H9 (cell line): ENCODE data around the gene NEURL1B. TPM values are rescaled to one million over a fixed set of nuclear protein-coding genes. Genes with fewer than 3 reads are reported as not detected.

Experiments
- DNase-seq: peaks from one replicate; pipeline ENCODE4 v3.0.0-alpha.2; 2017
- H2AFZ ChIP-seq: one replicate; pipeline ENCODE4 v1.6.1; 2013; ENCODE audit warnings: mild to moderate bottlenecking, low read length, control low read depth, moderate library complexity
- H2AK5ac ChIP-seq: 2 replicates; pipeline ENCODE4 v1.6.1; 2013; ENCODE audit warnings: low read length, control low read depth, mixed read lengths; ENCODE audit not compliant: insufficient read length
- H2BK120ac ChIP-seq: one replicate; pipeline ENCODE4 v1.6.1; 2013; ENCODE audit warnings: low read depth, mild to moderate bottlenecking, low read length, control low read depth, inconsistent platforms; ENCODE audit not compliant: poor library complexity, severe bottlenecking
- H2BK12ac ChIP-seq: 2 replicates; pipeline ENCODE4 v1.6.1; 2013; ENCODE audit warnings: low read length, control low read depth, mixed read lengths, low read depth; ENCODE audit not compliant: insufficient read length
- H2BK15ac ChIP-seq: 2 replicates; pipeline ENCODE4 v1.6.1; 2013; ENCODE audit warnings: low read depth, low read length, control low read depth
- H2BK20ac ChIP-seq: one replicate; pipeline ENCODE4 v1.6.1; 2013; ENCODE audit warnings: low read depth, mild to moderate bottlenecking, low read length, control low read depth, inconsistent platforms; ENCODE audit not compliant: poor library complexity, severe bottlenecking
- H2BK5ac ChIP-seq: 2 replicates; pipeline ENCODE4 v1.6.1; 2013; ENCODE audit warnings: low read length, control low read depth, mixed read lengths; ENCODE audit not compliant: insufficient read length
- H3K14ac ChIP-seq: 2 replicates; pipeline ENCODE4 v1.6.1; 2013; ENCODE audit warnings: low read length, control low read depth; ENCODE audit not compliant: insufficient read depth
- H3K18ac ChIP-seq: 2 replicates; pipeline ENCODE4 v1.6.1; 2013; ENCODE audit warnings: low read depth, mild to moderate bottlenecking, mixed read lengths, low read length, control low read depth; ENCODE audit not compliant: insufficient read length
- H3K23ac ChIP-seq: 2 replicates; pipeline ENCODE4 v1.6.1; 2013; ENCODE audit warnings: low read length, control low read depth, mixed read lengths, low read depth; ENCODE audit not compliant: insufficient read length
- H3K23me2 ChIP-seq: 2 replicates; pipeline ENCODE4 v1.6.1; 2013; ENCODE audit warnings: low read depth, mild to moderate bottlenecking, mixed read lengths, low read length, control low read depth; ENCODE audit not compliant: insufficient read length, poor library complexity, severe bottlenecking
- H3K27ac ChIP-seq: 2 replicates; pipeline ENCODE4 v1.5.1; 2013; ENCODE audit warnings: low read length, control low read depth, mixed read lengths, low read depth; ENCODE audit not compliant: insufficient read length
- H3K27me3 ChIP-seq: 2 replicates; pipeline ENCODE4 v1.6.1; 2013; ENCODE audit warnings: low read length, control low read depth, inconsistent platforms; ENCODE audit not compliant: insufficient read depth
- H3K4ac ChIP-seq: 2 replicates; pipeline ENCODE4 v1.6.1; 2013; ENCODE audit warnings: low read depth, mild to moderate bottlenecking, control low read depth, inconsistent platforms, low read length, moderate library complexity
- H3K4me1 ChIP-seq: 2 replicates; pipeline ENCODE4 v1.6.1; 2013; ENCODE audit warnings: low read length, control low read depth, inconsistent platforms; ENCODE audit not compliant: insufficient read depth
- H3K4me2 ChIP-seq: 2 replicates; pipeline ENCODE4 v1.6.1; 2013; ENCODE audit warnings: low read length, control low read depth, mixed read lengths; ENCODE audit not compliant: insufficient read length, insufficient read depth
- H3K56ac ChIP-seq: 2 replicates; pipeline ENCODE4 v1.6.1; 2013; ENCODE audit warnings: low read depth, mild to moderate bottlenecking, mixed read lengths, low read length, control low read depth; ENCODE audit not compliant: insufficient read length
- H3K79me1 ChIP-seq: 2 replicates; pipeline ENCODE4 v1.6.1; 2013; ENCODE audit warnings: low read depth, mild to moderate bottlenecking, moderate library complexity, low read length, control low read depth, inconsistent platforms; ENCODE audit not compliant: insufficient read depth, poor library complexity, severe bottlenecking
- H3K79me2 ChIP-seq: 2 replicates; pipeline ENCODE4 v1.6.1; 2013; ENCODE audit warnings: low read length, control low read depth, inconsistent platforms; ENCODE audit not compliant: insufficient read depth
- H3K9ac ChIP-seq: 2 replicates; pipeline ENCODE4 v1.6.1; 2013; ENCODE audit warnings: low read length, control low read depth, mixed read lengths; ENCODE audit not compliant: insufficient read length; ENCODE audit errors: extremely low read depth
- H3K9me3 ChIP-seq: one replicate; pipeline ENCODE4 v1.6.1; 2013; ENCODE audit warnings: low read depth, low read length, inconsistent platforms; ENCODE audit not compliant: control insufficient read depth
- H3T11ph ChIP-seq: one replicate; pipeline ENCODE4 v1.6.1; 2013; ENCODE audit warnings: mild to moderate bottlenecking, low read length, control low read depth, inconsistent platforms
- H4K20me1 ChIP-seq: one replicate; pipeline ENCODE4 v1.6.1; 2013; ENCODE audit not compliant: control insufficient read depth, insufficient read length, insufficient read depth
- H4K5ac ChIP-seq: 2 replicates; pipeline ENCODE4 v1.6.1; 2013; ENCODE audit warnings: low read depth, mild to moderate bottlenecking, mixed read lengths, low read length, control low read depth; ENCODE audit not compliant: insufficient read length
- H4K8ac ChIP-seq: replicated peaks from 2 replicates; pipeline ENCODE4 v1.6.1; 2013; ENCODE audit warnings: low read length, control low read depth, mixed read lengths, low read depth; ENCODE audit not compliant: insufficient read length
- H4K91ac ChIP-seq: 2 replicates; pipeline ENCODE4 v1.6.1; 2013; ENCODE audit warnings: low read depth, mild to moderate bottlenecking, moderate library complexity, mixed read lengths, low read length, control low read depth; ENCODE audit not compliant: insufficient read length
- H3K27ac Mint-ChIP-seq, 3 experiments: 2 replicates in 2 of 3; 3 replicates in 1 of 3; pipeline ENCODE4 v1.8.0; 2020 to 2021; ENCODE audit warnings: mixed read lengths in 3 of 3, mild to moderate bottlenecking in 1 of 3, moderate library complexity in 1 of 3
- H3K27me3 Mint-ChIP-seq: 2 replicates; pipeline ENCODE4 v1.8.0; 2021; ENCODE audit warnings: low read depth, mild to moderate bottlenecking, moderate library complexity, mixed read lengths
- H3K36me3 Mint-ChIP-seq, 3 experiments: 2 replicates in 2 of 3; 3 replicates in 1 of 3; pipeline ENCODE4 v1.8.0; 2020 to 2021; ENCODE audit warnings: low read depth in 3 of 3, mixed read lengths in 3 of 3; ENCODE audit not compliant: insufficient read depth in 1 of 3
- H3K4me1 Mint-ChIP-seq, 2 experiments: 2 replicates each; pipeline ENCODE4 v1.8.0; 2020; ENCODE audit warnings: mixed read lengths in 2 of 2
- H3K4me3 Mint-ChIP-seq, 2 experiments: 2 replicates in 1 of 2; 3 replicates in 1 of 2; pipeline ENCODE4 v1.8.0; 2020 to 2021; ENCODE audit warnings: mild to moderate bottlenecking in 2 of 2, mixed read lengths in 2 of 2, moderate library complexity in 1 of 2
- H3K9me3 Mint-ChIP-seq, 2 experiments: 2 replicates in 1 of 2; 3 replicates in 1 of 2; pipeline ENCODE4 v1.8.0; 2020; ENCODE audit warnings: mild to moderate bottlenecking in 2 of 2, mixed read lengths in 2 of 2, moderate library complexity in 1 of 2
- WGBS: extraction: QIAGEN DNeasy Blood & Tissue Kit; methylation state at CpG from one replicate; pipeline ENCODE4 v1.1.7; 2013; ENCODE audit warnings: missing lambda C conversion rate, low lambda C conversion rate, mixed read lengths; ENCODE audit not compliant: insufficient read length; ENCODE audit errors: extremely low coverage; 5-methylcytosine and 5-hydroxymethylcytosine counted together
- total RNA-seq: library from RNA; stranded (reverse); gene quantifications from 2 replicates; pipeline ENCODE4 v1.2.1, GENCODE V29; 2021
- TF ChIP-seq, protein P1 (sequence below): fragments of 200-600 bp; sonication (generic); conservative IDR thresholded peaks from 3 replicates; pipeline ENCODE4 v1.8.0; 2021; ENCODE audit warnings: antibody characterized with exemption, mild to moderate bottlenecking

NEURL1B gene
- total RNA-seq, 1 experiment from 2014 or later = 3.6 TPM

DNA sequence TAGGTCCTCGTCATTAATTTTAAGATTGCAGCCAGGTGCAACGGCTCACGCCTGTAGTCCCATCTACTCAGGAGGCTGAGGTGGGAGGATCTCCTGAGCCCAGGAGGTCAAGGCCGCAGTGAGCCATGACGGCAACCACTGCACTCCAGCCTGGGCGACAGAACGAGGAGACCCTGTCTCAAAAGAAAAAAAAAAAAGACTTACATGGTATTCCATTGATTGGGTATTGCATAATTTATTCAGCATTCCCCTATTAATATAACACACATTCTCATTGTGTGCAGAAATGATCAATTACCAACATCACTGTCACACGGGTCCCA is 67.1 kb downstream of the NEURL1B start:
- Mint-ChIP-seq H3K9me3 (no peaks in the 10 kb centered on the region; a peak in 1 of 5 replicates), H3K36me3 (no peaks in the 10 kb centered on the region), H3K4me1 (peaks cover 12 to 14% of the 10 kb centered on the region in 2 experiments), H3K27ac (no peak overlapping the region), H3K4me3 (no peak overlapping the region), H3K27me3 (peaks cover 46% of the 10 kb centered on the region)
- no peaks in the 10 kb centered on the region for H3K27me3 ChIP-seq
- H3K79me1 ChIP-seq = no peaks in the 10 kb centered on the region
- H2BK120ac ChIP-seq = no peak overlapping the region
- H3K18ac ChIP-seq = no peak overlapping the region
- no peak overlapping the region for H3T11ph ChIP-seq
- no peak overlapping the region for H3K23ac ChIP-seq
- no peak overlapping the region for H3K4me2 ChIP-seq
- no peak overlapping the region for H3K4ac ChIP-seq
- H4K8ac ChIP-seq = no peak overlapping the region
- no peak overlapping the region for H2BK15ac ChIP-seq
- no peaks in the 10 kb centered on the region for H3K9me3 ChIP-seq
- no peak for DNase-seq
- no peak overlapping the region for H2AK5ac ChIP-seq
- no peak overlapping the region for H2BK12ac ChIP-seq
- no CpG with 5 or more reads among the region's 8 CpGs for WGBS
- H2AFZ ChIP-seq = no peak overlapping the region
- H3K56ac ChIP-seq = no peak overlapping the region
- H3K9ac ChIP-seq = no peak overlapping the region
- no peak overlapping the region for H3K14ac ChIP-seq
- H3K27ac ChIP-seq = no peak overlapping the region
- no peak overlapping the region for H4K5ac ChIP-seq
- H4K20me1 ChIP-seq = no peaks in the 10 kb centered on the region
- H3K79me2 ChIP-seq = no peaks in the 10 kb centered on the region
- H3K23me2 ChIP-seq = no peaks in the 10 kb centered on the region
- no peak overlapping the region for H2BK20ac ChIP-seq
- no peak overlapping the region for H2BK5ac ChIP-seq
- H4K91ac ChIP-seq = no peak overlapping the region
- no peaks in the 10 kb centered on the region for H3K4me1 ChIP-seq
- TF ChIP-seq, protein P1, sequence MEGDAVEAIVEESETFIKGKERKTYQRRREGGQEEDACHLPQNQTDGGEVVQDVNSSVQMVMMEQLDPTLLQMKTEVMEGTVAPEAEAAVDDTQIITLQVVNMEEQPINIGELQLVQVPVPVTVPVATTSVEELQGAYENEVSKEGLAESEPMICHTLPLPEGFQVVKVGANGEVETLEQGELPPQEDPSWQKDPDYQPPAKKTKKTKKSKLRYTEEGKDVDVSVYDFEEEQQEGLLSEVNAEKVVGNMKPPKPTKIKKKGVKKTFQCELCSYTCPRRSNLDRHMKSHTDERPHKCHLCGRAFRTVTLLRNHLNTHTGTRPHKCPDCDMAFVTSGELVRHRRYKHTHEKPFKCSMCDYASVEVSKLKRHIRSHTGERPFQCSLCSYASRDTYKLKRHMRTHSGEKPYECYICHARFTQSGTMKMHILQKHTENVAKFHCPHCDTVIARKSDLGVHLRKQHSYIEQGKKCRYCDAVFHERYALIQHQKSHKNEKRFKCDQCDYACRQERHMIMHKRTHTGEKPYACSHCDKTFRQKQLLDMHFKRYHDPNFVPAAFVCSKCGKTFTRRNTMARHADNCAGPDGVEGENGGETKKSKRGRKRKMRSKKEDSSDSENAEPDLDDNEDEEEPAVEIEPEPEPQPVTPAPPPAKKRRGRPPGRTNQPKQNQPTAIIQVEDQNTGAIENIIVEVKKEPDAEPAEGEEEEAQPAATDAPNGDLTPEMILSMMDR = no peak
